HG02571 (cell line): ENCODE data around the gene SSNA1.
"Not testable (repeated sequence)": the region's sequence is repeated elsewhere in the genome, so short reads cannot be mapped to it uniquely, and the experiment has no call there.

ENCODE experiments used
- ATAC-seq: cut with Tn5 transposase; IDR thresholded peaks from one replicate; pipeline ENCODE4 v1.9.1; 2021; ENCODE audit warnings: mild to moderate bottlenecking, moderate library complexity; ENCODE audit not compliant: unreplicated experiment

SSNA1 gene

DNA sequence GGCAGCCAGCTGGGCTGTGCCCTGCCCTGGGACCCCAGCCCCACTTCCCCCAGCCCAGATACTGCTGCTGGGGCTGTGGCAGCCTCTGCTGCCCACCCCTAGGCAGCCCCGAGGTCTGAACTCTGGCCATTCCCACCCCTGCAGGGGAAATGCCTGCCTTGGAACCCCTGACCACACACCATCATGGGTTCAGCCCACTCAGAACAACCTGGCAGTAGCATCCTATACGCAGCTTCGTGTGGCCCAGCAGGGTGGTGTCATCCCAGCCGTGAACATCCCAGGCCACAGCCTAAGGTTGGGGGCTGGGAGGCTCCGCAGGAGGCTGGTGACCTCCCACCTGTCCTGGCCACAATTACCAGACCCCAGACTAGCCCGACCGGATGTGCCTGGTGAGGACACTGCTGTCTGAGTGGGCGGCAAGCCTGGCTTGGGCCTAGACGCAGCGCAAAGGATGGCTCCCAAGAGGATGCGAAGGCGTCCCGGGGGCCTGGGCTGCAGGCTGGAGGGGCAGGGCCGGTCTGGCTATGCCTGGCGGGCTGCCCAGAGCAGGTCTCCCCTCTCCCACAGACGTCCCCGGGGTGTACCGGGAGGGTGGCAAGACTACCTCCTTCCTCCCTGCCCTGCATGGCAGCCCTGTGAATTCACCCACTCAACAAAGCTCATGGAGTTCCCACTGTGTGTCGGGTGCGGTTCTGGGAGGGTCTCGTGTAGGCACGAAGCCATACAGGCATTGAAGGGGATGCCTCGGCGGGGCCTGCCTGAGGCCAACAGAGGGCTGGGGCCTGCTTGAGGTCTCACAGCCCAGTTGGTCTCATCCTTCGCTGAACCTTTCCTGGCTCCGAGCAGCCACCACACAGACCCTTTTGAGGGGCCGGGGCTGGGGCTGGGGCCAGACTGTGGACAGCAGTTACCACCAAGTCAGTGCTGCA lies 40.8 kb downstream of the SSNA1 start:
- no peak for ATAC-seq

DNA sequence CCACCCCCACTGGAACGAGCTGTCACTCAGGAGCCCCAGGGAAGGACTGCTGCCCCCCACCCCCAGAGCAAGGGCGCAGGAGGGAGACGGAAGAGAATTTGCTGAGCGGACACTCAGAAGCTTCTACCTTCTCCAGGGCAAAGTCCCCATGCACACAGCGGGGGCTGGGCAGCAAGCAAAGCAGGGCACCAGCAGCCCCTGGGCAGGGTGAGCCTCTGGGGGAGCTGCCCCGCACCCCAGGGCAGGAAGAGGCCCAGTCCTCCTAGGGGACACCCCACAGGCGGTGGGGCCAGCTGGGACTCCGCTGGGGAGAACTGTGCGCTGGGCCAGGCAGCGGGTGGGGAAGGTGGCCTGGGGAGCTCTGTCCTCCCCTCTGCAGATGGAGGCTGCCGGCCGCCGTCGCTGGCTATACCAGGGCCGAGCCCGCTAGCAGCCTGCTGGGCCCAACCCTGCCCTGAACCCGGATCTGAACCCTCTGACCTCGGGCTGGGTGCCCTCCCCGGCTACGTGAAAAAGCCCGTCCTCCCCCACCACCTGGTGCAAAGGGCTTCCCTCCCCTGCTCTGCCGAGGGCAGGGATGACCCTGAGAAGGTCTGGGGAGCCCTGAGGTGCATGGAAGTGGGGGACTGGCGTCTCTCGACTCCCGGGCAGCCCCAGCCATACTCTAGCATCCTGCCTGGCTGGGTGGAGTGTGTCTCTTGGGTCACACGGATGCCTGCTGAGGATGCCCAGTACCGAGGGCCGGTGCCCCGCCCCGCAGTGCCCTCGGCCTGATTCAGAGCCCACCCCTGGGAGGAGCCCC lies 41.6 kb downstream of the SSNA1 start:
- ATAC-seq: no peak

DNA sequence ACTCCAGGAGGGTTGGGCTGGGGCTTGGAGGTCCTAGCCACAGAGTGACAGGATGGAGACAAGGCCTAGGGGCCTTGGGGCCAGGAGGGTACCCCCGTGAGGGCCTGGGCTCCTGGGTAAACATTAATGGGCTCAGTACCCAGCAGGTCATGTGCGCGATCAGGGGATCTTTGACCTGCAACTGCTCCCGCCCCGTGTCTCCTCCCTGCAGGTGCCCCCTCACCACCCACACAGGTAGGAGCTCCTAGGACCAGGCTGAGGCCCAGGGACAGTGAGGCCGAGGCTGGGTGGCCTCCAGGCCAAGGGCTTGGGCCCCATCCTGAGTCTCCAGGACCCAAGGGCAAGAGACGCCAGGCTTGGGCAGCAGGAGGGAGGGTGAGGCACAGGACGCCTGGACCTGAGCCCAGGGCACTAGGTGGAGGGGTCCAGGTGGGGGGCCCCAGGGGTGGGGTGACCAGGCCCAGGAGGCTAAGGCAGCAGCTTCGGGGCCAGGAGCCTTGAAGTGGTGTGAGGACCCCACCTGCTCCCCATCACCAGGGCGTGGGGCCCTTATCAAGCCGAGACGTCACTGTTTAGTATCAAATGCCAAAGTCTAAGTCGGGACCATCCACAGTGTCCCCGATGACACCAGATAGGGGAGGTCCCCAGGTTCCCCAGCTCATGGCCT lies 42.4 kb downstream of the SSNA1 start, which contains the start of gene SLC34A3:
TSS of gene SLC34A3 (plus strand) at position 197 of the 667 bp plus-strand sequence. CDS start 802 bp downstream, outside the sequence.
- no peak for ATAC-seq

DNA sequence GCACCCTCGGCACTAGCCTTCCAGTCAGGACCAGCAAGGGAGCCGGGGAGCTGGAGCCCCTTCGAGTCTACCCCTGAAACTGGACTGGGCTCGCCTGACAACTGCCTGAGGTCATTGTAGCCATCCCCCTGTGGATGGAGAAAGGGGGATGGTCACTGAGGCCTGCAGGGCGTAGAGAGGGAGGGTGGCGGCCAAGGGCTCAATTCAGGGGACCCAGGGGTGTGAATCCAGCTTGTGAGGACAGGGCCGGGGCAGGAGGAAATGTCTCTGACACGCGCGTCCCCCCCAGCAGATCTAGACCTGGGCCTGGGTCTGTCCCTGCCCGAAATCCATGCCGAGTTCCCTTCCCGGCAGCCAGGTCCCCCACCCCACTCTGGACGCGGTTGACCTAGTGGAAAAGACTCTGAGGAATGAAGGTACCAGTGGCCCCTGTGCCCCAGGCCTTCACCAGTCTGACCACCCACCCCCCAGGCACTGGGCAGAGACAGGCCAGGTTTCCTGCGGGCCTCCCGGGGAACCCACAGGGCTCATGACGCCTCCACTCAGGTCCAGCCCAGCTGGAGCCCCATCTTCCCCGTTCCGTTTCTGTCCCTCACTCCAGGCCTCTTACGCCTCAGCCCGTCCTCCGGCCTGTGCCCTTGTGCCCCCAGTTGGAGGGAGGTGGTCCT lies 43.0 kb downstream of the SSNA1 start:
- no peak for ATAC-seq

DNA sequence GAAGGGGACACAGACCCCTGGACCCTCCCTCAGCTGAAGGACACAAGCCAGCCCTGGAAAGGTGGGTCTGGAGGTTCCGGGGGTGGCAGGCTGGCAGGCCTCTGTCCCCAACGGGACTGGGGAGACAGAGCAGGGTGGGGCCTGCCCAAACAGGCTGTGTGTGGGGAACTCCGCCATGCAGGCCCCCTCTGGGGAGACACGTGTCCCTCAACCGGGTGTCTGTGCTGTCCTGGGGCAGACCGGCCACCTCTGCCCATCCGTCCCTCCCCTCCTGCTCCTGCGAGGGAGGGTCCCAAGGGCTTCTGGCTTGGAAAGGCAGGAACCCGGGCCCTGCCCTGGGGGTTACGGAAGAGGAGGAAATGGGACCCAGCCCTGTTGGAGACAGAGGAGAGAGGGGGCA lies 43.6 kb downstream of the SSNA1 start:
- ATAC-seq: no peak

DNA sequence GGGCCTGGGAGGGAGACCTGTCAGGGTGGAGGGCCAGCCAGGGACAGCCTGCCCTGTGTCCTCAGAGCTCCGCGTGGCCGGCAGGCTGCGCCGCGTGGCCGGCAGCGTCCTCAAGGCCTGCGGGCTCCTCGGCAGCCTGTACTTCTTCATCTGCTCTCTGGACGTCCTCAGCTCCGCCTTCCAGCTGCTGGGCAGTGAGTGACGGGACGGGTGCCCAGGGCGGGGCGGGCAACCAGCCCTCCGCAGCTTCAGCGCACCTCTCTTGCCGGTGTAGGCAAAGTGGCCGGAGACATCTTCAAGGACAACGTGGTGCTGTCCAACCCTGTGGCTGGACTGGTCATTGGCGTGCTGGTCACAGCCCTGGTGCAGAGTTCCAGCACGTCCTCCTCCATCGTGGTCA lies 44.0 kb downstream of the SSNA1 start:
- ATAC-seq: no peak

DNA sequence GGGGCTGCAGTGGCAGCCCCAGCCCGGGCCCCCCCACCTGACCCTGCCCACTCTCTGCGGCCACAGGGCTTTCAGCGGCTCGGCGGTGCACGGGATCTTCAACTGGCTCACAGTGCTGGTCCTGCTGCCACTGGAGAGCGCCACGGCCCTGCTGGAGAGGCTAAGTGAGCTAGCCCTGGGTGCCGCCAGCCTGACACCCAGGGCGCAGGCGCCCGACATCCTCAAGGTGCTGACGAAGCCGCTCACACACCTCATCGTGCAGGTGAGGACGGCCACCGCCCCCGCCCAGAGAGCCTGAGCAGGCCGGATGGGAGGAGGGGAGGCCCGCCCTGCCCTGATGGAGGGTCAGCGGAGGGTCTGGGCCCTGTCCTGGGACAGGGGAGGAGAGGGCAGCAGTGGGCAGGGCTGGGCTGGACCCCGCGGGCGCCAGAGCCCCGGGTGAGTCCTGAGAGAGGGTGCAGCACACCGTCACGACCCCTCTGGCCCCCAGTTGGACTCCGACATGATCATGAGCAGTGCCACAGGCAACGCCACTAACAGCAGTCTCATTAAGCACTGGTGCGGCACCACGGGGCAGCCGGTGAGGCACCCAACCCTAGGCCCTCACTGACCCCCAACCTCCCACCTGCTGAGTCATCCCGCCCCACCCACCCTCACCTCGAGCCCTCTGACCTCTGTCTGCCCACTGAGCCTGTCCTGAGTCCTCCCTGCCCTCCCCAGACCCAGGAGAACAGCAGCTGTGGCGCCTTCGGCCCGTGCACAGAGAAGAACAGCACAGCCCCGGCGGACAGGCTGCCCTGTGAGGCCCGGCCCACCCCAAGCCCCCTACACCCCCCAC lies 44.9 kb downstream of the SSNA1 start:
- ATAC-seq: no peak

DNA sequence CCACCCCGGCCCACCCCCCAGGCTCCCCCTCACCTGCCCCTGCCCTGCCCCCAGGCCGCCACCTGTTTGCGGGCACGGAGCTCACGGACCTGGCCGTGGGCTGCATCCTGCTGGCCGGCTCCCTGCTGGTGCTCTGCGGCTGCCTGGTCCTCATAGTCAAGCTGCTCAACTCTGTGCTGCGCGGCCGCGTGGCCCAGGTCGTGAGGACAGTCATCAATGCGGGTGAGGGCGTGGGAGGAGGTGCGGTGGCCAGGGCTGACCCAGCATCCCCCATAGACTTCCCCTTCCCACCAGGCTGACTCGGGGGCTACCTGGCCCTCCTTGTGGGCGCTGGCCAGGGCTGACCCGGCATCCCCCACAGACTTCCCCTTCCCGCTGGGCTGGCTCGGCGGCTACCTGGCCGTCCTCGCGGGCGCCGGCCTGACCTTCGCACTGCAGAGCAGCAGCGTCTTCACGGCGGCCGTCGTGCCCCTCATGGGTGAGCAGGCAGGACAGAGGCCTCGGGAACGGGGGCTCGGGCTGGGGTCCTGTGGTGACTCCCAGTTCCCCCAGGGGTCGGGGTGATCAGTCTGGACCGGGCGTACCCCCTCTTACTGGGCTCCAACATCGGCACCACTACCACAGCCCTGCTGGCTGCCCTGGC lies 45.7 kb downstream of the SSNA1 start:
- ATAC-seq: no peak

DNA sequence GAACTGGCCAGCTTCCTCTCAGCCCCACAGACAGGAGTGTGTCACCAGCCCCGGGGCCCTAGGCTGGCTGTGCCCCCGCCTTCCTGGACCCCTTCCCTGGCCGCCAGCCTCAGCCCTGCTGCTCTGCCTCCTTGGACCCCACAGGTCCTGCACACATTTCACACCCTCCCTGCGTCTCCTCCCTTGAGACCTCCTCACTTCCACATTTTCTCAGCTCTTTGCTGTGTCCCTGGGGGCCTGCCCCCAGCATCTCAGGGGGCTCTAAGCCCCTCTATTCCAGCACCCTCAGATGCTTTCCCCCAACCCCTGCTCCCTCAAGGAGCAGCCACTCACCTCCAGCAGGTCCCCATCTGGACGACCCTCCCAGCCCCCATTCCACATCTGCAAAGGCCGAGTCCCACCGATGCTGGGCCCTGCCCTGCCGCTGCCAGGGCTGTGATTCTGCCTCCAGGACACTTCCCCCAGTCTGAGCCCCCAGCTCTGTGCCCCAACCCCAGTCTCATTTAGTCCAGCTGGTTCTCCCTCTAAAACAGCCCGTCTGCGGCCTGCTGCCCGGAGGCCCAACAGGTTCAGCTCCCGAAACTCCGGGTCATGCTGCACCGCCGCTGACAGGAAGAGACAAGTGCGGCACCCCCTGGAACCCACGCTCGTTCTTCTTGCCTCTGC lies 46.4 kb downstream of the SSNA1 start:
- ATAC-seq: no peak

DNA sequence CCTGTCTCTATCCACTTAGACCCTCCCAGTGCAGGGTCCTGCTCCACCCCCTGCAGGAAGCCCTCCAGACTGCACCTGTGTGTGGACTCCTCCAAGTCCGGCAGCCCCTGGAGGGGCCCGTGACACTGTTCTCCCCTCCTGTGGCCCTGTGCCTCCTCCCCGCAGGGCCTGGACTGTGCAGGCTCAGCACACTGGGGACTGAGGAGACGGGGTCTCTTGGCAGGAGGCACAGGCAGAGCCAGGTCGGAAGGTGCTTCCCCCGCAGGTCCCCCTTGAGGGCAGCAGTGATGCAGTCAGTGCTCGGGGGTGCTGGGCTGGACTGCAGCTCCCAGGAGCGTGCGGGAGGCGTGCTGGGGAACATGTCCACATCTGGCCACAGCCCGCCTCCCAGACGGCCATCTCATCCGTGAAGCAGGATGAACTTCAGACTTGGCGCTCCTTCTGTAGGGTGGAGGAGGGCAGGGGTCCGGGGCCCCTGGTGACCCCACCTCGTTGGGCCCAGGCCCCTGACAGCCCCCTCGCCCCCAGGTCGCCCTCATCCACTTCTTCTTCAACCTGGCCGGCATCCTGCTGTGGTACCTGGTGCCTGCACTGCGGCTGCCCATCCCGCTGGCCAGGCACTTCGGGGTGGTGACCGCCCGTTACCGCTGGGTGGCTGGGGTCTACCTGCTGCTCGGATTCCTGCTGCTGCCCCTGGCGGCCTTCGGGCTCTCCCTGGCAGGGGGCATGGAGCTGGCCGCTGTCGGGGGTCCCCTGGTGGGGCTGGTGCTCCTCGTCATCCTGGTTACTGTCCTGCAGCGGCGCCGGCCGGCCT lies 47.2 kb downstream of the SSNA1 start:
- ATAC-seq: no peak

DNA sequence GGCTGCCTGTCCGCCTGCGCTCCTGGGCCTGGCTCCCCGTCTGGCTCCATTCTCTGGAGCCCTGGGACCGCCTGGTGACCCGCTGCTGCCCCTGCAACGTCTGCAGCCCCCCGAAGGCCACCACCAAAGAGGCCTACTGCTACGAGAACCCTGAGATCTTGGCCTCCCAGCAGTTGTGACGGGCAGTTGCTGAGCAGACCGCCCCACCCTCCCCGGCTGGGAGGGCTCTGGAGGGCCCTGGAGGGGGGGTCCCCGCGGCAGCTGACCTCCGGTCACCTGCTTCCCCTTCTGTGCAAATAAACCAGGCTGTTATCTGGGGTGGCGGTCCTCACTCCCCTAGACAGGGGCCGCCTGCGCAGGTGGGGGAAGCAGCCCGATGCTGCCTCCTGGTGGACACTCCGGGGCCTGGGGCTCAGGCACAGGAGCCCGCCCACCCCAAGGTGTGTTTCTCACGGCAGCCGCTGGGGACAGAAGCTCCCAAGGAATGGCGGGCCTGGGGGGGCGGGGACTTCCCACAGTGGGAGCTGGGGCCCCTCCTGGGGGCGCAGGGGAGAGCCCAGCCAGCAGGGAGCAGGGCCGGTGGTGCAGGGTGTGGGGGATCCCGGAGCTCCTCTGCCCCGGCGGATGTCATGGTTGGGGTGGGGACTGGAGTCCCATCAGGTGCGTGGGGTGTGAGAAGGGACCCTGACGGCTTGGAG lies 47.9 kb downstream of the SSNA1 start:
- no peak for ATAC-seq

DNA sequence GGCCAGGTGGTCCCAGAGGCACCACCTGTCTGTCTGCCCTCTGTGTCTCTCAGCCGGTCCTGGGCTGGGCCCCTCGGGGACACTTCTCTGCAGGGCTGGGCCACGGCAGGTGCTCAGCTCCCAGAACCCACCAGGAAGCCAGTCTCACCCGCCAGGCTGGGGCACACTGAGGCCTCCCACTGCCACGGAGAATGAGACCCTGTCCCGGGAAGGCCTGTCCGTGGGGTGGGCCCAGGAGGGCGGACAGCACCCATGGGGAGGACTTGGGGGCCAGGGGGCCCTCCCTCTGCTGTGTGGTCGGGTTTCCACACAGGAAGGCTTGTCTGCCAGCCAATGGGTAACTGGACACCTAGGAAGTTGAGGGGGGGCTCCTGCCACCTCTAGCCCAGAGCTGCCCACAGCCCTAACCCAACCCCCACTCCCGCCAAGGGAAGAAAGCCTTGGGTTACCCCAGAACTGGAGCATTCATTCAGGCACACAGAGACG lies 48.5 kb downstream of the SSNA1 start:
- no peak for ATAC-seq

DNA sequence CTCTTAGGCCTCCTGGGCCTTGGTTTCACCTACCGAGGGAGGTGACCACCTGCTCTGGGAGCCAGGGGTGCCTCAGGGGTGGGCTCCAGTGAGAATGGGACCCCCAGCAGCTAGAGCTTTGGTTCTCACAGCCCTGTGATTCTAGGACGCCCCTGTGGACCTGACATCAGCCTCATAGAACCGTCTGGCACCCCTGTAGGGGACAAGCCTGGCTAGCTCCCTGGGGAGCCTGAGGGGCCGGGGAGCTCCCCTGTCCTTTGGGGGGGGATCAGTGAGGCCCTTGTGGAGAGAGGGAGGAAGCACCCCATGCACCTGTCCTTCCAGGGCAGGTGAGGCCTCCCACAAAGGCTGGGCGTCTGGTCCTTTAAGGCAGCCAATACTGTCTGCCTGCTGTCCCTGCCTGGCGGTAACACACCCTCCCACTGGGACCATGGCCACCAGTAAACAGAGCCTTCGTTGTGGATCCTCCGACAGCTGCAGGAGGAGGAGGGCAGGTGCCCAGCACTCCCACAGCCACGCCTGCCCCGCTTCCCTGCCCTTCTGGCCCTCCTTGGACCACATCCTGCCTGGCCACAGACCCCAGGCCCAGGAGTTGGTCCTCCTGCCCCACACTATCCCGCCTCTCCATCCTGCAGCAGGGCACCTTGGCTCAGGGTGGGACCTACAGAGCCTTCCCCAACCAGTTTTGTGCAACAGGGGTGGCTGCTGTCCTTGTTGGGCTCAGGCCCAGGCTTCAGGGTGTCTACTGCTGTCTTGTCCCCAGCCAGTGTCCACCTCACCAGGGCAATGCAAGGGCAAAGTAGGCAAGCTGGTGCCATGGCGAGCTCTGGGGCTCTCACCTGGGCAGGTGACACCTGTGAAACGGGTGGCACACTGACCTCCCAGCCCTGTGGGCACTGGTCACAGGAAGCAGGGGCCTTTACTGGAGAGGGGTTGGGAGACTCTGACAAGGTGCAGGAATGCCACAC lies 49.6 kb downstream of the SSNA1 start:
- ATAC-seq: no peak

DNA sequence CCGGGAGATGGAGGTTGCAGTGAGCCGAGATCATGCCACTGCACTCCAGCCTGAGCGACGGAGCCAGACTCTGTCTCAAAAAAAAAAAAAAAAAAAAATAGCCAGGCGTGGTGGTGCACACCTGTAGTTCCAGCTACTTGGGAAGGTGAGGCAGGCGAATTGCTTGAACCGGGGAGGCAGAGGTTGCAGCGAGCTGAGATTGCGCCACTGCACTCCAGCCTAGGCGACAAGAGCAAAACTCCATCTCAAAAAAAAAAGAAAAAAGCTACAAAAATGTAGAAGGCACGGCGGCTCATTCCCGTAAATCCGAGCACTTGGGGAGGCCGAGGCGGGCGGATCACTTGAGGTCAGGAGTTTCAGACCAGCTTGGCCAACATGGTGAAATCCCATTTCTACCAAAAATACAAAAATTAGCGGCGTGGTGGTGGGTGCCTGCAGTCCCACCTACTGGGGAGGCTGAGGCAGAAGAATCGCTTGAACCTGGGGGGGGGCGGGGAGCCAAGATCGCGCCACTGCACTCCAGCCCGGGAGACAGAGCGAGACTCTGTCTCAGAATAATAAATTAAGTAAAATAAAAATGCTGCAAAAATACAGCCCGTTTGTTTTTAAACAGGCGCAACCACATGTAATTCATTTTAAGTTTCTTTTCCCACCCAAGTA lies 51.2 kb downstream of the SSNA1 start:
- ATAC-seq: not testable (repeated sequence)
